PFSK-1 (cell line): ENCODE data around the gene VSTM4.

Experiments
- POLR2AphosphoS5 ChIP-seq: IDR thresholded peaks from 2 replicates; pipeline ENCODE4 v1.6.1; 2012; ENCODE audit warnings: low read depth, mild to moderate bottlenecking, control low read depth, low read length, moderate library complexity
- SIN3A ChIP-seq: IDR thresholded peaks from 2 replicates; pipeline ENCODE4 v1.6.1; 2012; ENCODE audit warnings: mild to moderate bottlenecking, low read length, moderate library complexity, borderline replicate concordance; ENCODE audit not compliant: insufficient read depth
- TF ChIP-seq, protein P1 (sequence below), 2 experiments: IDR thresholded peaks; 2 replicates each; pipeline versions ENCODE4 v1.6.1 to v1.8.0; 2011 to 2012; ENCODE audit warnings: low read depth in 2 of 2, low read length in 2 of 2, control low read depth in 1 of 2, inconsistent platforms in 1 of 2, mild to moderate bottlenecking in 1 of 2, moderate library complexity in 1 of 2; ENCODE audit not compliant: insufficient read depth in 1 of 2

DNA sequence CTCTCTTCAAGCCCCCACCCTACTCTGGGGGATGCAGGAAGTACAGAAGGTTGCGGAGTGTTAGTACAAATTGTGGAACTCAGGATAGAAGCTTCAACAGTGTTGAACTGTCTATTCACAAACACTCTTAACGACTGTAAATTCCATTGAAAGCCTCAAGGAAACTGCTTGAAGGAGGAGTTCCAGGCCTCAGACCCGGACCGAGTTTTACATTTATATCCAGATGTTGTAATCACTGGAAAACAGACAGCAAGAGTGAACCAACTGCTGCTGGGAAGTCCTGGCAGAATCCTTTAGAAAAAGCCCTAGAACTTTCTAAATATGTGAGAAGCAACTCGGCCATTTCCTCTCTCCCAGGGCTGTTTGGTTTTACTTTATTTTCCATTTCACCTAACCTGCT lies 91.6 kb downstream of the VSTM4 start:
- TF ChIP-seq, protein P1, sequence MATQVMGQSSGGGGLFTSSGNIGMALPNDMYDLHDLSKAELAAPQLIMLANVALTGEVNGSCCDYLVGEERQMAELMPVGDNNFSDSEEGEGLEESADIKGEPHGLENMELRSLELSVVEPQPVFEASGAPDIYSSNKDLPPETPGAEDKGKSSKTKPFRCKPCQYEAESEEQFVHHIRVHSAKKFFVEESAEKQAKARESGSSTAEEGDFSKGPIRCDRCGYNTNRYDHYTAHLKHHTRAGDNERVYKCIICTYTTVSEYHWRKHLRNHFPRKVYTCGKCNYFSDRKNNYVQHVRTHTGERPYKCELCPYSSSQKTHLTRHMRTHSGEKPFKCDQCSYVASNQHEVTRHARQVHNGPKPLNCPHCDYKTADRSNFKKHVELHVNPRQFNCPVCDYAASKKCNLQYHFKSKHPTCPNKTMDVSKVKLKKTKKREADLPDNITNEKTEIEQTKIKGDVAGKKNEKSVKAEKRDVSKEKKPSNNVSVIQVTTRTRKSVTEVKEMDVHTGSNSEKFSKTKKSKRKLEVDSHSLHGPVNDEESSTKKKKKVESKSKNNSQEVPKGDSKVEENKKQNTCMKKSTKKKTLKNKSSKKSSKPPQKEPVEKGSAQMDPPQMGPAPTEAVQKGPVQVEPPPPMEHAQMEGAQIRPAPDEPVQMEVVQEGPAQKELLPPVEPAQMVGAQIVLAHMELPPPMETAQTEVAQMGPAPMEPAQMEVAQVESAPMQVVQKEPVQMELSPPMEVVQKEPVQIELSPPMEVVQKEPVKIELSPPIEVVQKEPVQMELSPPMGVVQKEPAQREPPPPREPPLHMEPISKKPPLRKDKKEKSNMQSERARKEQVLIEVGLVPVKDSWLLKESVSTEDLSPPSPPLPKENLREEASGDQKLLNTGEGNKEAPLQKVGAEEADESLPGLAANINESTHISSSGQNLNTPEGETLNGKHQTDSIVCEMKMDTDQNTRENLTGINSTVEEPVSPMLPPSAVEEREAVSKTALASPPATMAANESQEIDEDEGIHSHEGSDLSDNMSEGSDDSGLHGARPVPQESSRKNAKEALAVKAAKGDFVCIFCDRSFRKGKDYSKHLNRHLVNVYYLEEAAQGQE (IDR thresholded peaks at IDR 0.05; ENCODE audit: insufficient read depth in 1 of 2, low read depth in 2 of 2, low read length in 2 of 2), result no peak
- TF ChIP-seq POLR2AphosphoS5, result no peak
- no peak for TF ChIP-seq SIN3A
